ENCODE results near the gene KRT36. TPM values are rescaled to one million over a fixed set of nuclear protein-coding genes. Genes with fewer than 3 reads are reported as not detected.

The KRT36 gene
- total RNA-seq, 1 experiment from 2014 or later, result not detected

- DNase-seq, result peak; percentile 53
- Histone ChIP-seq H4K20me1 (ENCODE audit: insufficient read depth, low read depth, low read length) (no peaks in the 10 kb centered on the region), H3K9me3 (ENCODE audit: low read length) (no peaks in the 10 kb centered on the region), H3K27ac (ENCODE audit: low read length) (no peak overlapping the region), H3K9ac (ENCODE audit: low read length) (no peak overlapping the region), H3K4me1 (ENCODE audit: low read length) (peaks cover 3% of the 10 kb centered on the region), H3K79me2 (ENCODE audit: low read length) (no peaks in the 10 kb centered on the region), H3K27me3 (ENCODE audit: low read length) (no peaks in the 10 kb centered on the region), H2AFZ (ENCODE audit: low read length) (no peak overlapping the region), H3K4me2 (ENCODE audit: low read depth, low read length, poor library complexity, severe bottlenecking) (no peak overlapping the region), H3K4me3 (ENCODE audit: low read length) (no peak overlapping the region), H3K36me3 (ENCODE audit: insufficient read depth, low read length) (no peaks in the 10 kb centered on the region), H3K9me2 (replicated peaks; ENCODE audit: insufficient read depth, low read length) (no peaks in the 10 kb centered on the region)
Measured at GRCh38 chr17:41498276-41498675, 8.6 kb upstream of the KRT36 start.

- Histone ChIP-seq H3K4me2 (ENCODE audit: low read depth, low read length, poor library complexity, severe bottlenecking) (peak overlapping the region; percentile 32), H3K9me2 (replicated peaks; ENCODE audit: insufficient read depth, low read length) (no peaks in the 10 kb centered on the region), H3K9ac (ENCODE audit: low read length) (no peak overlapping the region), H3K27me3 (ENCODE audit: low read length) (no peaks in the 10 kb centered on the region), H3K4me3 (ENCODE audit: low read length) (no peak overlapping the region), H3K79me2 (ENCODE audit: low read length) (no peaks in the 10 kb centered on the region), H3K9me3 (ENCODE audit: low read length) (no peaks in the 10 kb centered on the region), H3K4me1 (ENCODE audit: low read length) (peaks cover 3% of the 10 kb centered on the region), H4K20me1 (ENCODE audit: insufficient read depth, low read depth, low read length) (no peaks in the 10 kb centered on the region), H3K27ac (ENCODE audit: low read length) (no peak overlapping the region), H2AFZ (ENCODE audit: low read length) (peak overlapping the region; percentile 74; the same call in 1 of the 2 replicates), H3K36me3 (ENCODE audit: insufficient read depth, low read length) (no peaks in the 10 kb centered on the region)
- peak; percentile 93 for DNase-seq
Measured at GRCh38 chr17:41496803-41497484, 7.2 kb upstream of the KRT36 start.

DNA sequence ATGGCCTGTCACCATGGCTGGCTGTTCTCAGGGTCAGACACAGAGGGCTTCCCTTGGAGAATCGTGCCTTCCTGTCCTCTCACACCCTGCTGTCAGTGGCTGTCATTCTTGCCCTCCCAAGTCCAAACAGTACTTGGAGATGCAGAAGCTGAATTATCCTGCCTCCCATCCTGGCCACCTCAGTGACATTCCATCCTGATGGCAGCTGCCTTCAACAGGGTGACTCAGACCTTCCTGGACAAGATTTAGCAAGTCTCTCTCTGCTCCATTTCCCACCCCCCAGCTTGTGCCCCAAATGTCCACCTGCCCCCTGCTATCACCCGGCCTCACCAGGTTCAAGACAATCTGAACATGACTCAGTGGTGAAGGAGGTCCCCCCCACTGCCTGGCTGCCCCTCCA is 4.8 kb upstream of the KRT36 start:
- no peak overlapping the region for H3K27ac ChIP-seq (ENCODE audit: low read length)
- peaks cover 3% of the 10 kb centered on the region for H3K4me1 ChIP-seq (ENCODE audit: low read length)
- no peaks in the 10 kb centered on the region for H3K36me3 ChIP-seq (ENCODE audit: insufficient read depth, low read length)
- H3K4me2 ChIP-seq (ENCODE audit: low read depth, low read length, poor library complexity, severe bottlenecking), result no peak overlapping the region
- no peak for DNase-seq
- no peaks in the 10 kb centered on the region for H4K20me1 ChIP-seq (ENCODE audit: insufficient read depth, low read depth, low read length)
- no peaks in the 10 kb centered on the region for H3K27me3 ChIP-seq (ENCODE audit: low read length)
- H3K79me2 ChIP-seq (ENCODE audit: low read length), result no peaks in the 10 kb centered on the region
- no peak overlapping the region for H3K4me3 ChIP-seq (ENCODE audit: low read length)
- no peak overlapping the region for H3K9ac ChIP-seq (ENCODE audit: low read length)
- no peaks in the 10 kb centered on the region for H3K9me3 ChIP-seq (ENCODE audit: low read length)
- no peaks in the 10 kb centered on the region for H3K9me2 ChIP-seq (replicated peaks; ENCODE audit: insufficient read depth, low read length)
- no peak overlapping the region for H2AFZ ChIP-seq (ENCODE audit: low read length)

- Histone ChIP-seq H3K9me3 (ENCODE audit: low read length) (no peaks in the 10 kb centered on the region), H3K9me2 (replicated peaks; ENCODE audit: insufficient read depth, low read length) (no peaks in the 10 kb centered on the region), H3K27me3 (ENCODE audit: low read length) (no peaks in the 10 kb centered on the region), H3K79me2 (ENCODE audit: low read length) (no peaks in the 10 kb centered on the region), H3K9ac (ENCODE audit: low read length) (no peak overlapping the region), H3K27ac (ENCODE audit: low read length) (no peak overlapping the region), H3K4me1 (ENCODE audit: low read length) (peaks cover 3% of the 10 kb centered on the region), H3K36me3 (ENCODE audit: insufficient read depth, low read length) (no peaks in the 10 kb centered on the region), H2AFZ (ENCODE audit: low read length) (no peak overlapping the region), H3K4me2 (ENCODE audit: low read depth, low read length, poor library complexity, severe bottlenecking) (no peak overlapping the region), H3K4me3 (ENCODE audit: low read length) (no peak overlapping the region), H4K20me1 (ENCODE audit: insufficient read depth, low read depth, low read length) (no peaks in the 10 kb centered on the region)
- DNase-seq, result no peak
Measured at GRCh38 chr17:41492771-41493170, 3.1 kb upstream of the KRT36 start.

DNA sequence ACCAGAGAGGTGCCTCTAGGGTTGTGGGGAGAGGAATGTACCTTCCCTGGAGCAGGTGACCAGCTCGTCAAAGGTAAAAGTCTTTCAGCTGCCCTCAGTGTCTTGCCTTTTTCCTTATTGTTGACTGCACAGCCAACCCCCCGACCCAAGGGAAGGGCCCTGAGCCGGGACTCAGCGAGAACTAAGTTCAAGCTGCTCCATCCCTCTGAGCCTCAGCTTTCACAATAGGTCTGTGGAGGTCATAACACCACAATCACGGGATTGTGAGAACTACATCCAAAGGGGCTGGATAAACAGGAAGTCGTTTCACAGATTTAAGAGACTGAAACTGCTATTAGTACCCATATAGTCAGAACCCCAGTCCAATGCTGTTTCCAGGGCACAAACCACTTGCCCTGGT is 2.6 kb upstream of the KRT36 start:
- Histone ChIP-seq H3K9ac (ENCODE audit: low read length) (no peak overlapping the region), H3K4me2 (ENCODE audit: low read depth, low read length, poor library complexity, severe bottlenecking) (no peak overlapping the region), H3K4me3 (ENCODE audit: low read length) (no peak overlapping the region), H3K27ac (ENCODE audit: low read length) (no peak overlapping the region), H3K36me3 (ENCODE audit: insufficient read depth, low read length) (no peaks in the 10 kb centered on the region), H2AFZ (ENCODE audit: low read length) (no peak overlapping the region), H3K4me1 (ENCODE audit: low read length) (peaks cover 3% of the 10 kb centered on the region), H3K79me2 (ENCODE audit: low read length) (no peaks in the 10 kb centered on the region), H3K9me2 (replicated peaks; ENCODE audit: insufficient read depth, low read length) (no peaks in the 10 kb centered on the region), H3K9me3 (ENCODE audit: low read length) (no peaks in the 10 kb centered on the region), H4K20me1 (ENCODE audit: insufficient read depth, low read depth, low read length) (no peaks in the 10 kb centered on the region), H3K27me3 (ENCODE audit: low read length) (no peaks in the 10 kb centered on the region)
- no peak for DNase-seq

- DNase-seq, result no peak
- H2AFZ ChIP-seq (ENCODE audit: low read length), result no peak overlapping the region
- no peaks in the 10 kb centered on the region for H3K9me2 ChIP-seq (replicated peaks; ENCODE audit: insufficient read depth, low read length)
- H3K4me3 ChIP-seq (ENCODE audit: low read length), result no peak overlapping the region
- no peaks in the 10 kb centered on the region for H3K79me2 ChIP-seq (ENCODE audit: low read length)
- H3K9me3 ChIP-seq (ENCODE audit: low read length), result no peaks in the 10 kb centered on the region
- no peak overlapping the region for H3K9ac ChIP-seq (ENCODE audit: low read length)
- H3K27ac ChIP-seq (ENCODE audit: low read length), result no peak overlapping the region
- H4K20me1 ChIP-seq (ENCODE audit: insufficient read depth, low read depth, low read length), result no peaks in the 10 kb centered on the region
- no peaks in the 10 kb centered on the region for H3K27me3 ChIP-seq (ENCODE audit: low read length)
- H3K4me2 ChIP-seq (ENCODE audit: low read depth, low read length, poor library complexity, severe bottlenecking), result no peak overlapping the region
- no peaks in the 10 kb centered on the region for H3K4me1 ChIP-seq (ENCODE audit: low read length)
- no peaks in the 10 kb centered on the region for H3K36me3 ChIP-seq (ENCODE audit: insufficient read depth, low read length)
Measured at GRCh38 chr17:41491476-41491875, 1.8 kb upstream of the KRT36 start.

DNA sequence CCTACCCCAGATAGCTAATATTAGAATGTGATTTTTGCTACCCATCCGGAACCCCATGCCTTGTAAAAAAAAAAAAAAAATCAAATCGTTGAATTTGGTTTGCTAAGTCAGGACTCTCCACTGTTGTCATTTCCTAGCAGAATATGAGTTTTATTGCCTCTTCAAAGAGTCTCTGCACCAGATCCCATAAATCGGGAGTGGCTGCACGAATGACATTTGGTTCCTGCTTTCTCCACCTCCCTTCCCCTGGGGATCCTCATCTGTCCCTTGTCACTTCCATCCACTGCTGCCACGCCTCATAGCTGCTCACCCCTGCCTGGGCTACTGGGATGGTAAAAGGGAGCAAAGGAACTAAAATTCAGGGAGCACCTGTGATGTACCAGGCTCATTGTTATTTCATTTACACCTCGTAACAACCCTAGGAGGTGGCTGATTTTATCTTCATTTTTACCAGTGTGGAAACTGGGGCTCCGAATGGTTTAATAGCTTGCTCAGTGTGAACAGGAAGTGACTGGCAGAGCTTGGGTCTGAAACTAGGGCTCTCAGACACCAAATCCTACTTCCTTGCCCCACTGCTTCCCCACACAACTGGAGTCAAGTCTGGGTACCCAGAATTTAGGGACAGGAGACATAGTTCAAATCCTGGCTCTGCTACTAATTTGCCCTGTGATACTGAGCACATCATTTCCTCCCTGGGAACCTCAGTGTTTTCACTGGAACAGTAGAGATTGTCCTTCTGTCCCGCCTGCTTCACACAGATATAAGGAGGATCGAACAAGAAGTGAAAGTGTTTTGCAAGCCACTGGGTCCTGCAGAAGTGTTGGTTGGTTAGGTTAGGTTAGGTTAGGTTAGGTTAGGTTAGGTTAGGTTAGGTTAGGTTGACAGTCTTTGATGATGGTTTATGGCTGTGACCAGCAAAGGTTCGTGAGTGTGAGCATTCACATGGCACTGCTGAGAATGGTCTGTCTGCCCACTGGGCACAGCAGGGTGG is 585 bp upstream of the KRT36 start:
- Histone ChIP-seq H3K9me3 (ENCODE audit: low read length) (no peaks in the 10 kb centered on the region), H3K4me3 (ENCODE audit: low read length) (no peak overlapping the region), H3K4me1 (ENCODE audit: low read length) (no peaks in the 10 kb centered on the region), H3K9me2 (replicated peaks; ENCODE audit: insufficient read depth, low read length) (no peaks in the 10 kb centered on the region), H3K9ac (ENCODE audit: low read length) (no peak overlapping the region), H2AFZ (ENCODE audit: low read length) (no peak overlapping the region), H3K79me2 (ENCODE audit: low read length) (no peaks in the 10 kb centered on the region), H3K4me2 (ENCODE audit: low read depth, low read length, poor library complexity, severe bottlenecking) (no peak overlapping the region), H3K27me3 (ENCODE audit: low read length) (no peaks in the 10 kb centered on the region), H4K20me1 (ENCODE audit: insufficient read depth, low read depth, low read length) (no peaks in the 10 kb centered on the region), H3K36me3 (ENCODE audit: insufficient read depth, low read length) (no peaks in the 10 kb centered on the region), H3K27ac (ENCODE audit: low read length) (no peak overlapping the region)
- no peak for DNase-seq

GRCh38 chr17:41486809-41487530 is 2.7 kb downstream of the KRT36 start:
- Histone ChIP-seq H4K20me1 (ENCODE audit: insufficient read depth, low read depth, low read length) (no peaks in the 10 kb centered on the region), H3K9me3 (ENCODE audit: low read length) (no peaks in the 10 kb centered on the region), H3K4me1 (ENCODE audit: low read length) (no peaks in the 10 kb centered on the region), H3K36me3 (ENCODE audit: insufficient read depth, low read length) (no peaks in the 10 kb centered on the region), H3K4me3 (ENCODE audit: low read length) (no peak overlapping the region), H3K79me2 (ENCODE audit: low read length) (no peaks in the 10 kb centered on the region), H3K9me2 (replicated peaks; ENCODE audit: insufficient read depth, low read length) (no peaks in the 10 kb centered on the region), H3K27ac (ENCODE audit: low read length) (no peak overlapping the region), H3K9ac (ENCODE audit: low read length) (no peak overlapping the region), H2AFZ (ENCODE audit: low read length) (no peak overlapping the region), H3K27me3 (ENCODE audit: low read length) (no peaks in the 10 kb centered on the region), H3K4me2 (ENCODE audit: low read depth, low read length, poor library complexity, severe bottlenecking) (no peak overlapping the region)
- peak; percentile 77 for DNase-seq

All from Karpas-422 (cell line).